GM12865 (cell line): ENCODE measurements around the gene MRPL44.

ENCODE experiments used
- DNase-seq: peaks from one replicate; pipeline ENCODE4 v3.0.0; 2010; ENCODE audit warnings: low read depth
- H3K4me3 ChIP-seq: 2 replicates; pipeline ENCODE4 v1.5.1; 2011; ENCODE audit warnings: mild to moderate bottlenecking, low read depth, low read length, control low read depth
- TF ChIP-seq, protein P1 (sequence below): IDR thresholded peaks from 2 replicates; pipeline ENCODE4 v1.5.1; 2011; ENCODE audit warnings: low read length, control low read depth, low read depth, inconsistent platforms; ENCODE audit not compliant: insufficient read depth; ENCODE audit errors: missing control alignments

The MRPL44 gene

DNA sequence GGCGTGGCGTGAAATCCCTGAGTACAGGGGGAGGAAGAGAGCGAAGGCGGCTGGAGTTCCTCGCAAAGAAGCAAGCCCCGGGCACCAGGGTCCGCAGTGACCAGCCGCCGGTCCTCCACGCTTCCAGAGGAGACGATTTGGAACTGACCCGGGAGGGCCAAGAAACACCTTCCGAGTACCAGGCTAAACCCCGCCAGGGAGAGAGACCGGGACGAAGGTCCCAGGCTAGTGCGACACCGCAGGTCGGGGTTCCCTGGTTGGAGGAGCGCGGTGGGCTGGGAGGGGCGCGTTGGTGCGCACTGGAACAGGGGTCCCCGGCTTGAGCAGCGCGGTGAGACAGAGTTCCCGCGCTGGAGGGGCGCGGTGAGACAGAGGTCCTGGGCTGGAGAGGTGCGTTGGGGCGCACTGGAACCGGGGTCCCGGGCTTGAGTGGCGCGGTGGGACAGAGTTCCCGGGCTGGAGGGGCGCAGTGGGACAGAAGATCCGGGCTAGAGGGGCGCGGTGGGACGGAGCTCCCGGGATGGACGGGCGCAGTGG, 13.0 kb upstream of the MRPL44 start:
- TF ChIP-seq, protein P1, sequence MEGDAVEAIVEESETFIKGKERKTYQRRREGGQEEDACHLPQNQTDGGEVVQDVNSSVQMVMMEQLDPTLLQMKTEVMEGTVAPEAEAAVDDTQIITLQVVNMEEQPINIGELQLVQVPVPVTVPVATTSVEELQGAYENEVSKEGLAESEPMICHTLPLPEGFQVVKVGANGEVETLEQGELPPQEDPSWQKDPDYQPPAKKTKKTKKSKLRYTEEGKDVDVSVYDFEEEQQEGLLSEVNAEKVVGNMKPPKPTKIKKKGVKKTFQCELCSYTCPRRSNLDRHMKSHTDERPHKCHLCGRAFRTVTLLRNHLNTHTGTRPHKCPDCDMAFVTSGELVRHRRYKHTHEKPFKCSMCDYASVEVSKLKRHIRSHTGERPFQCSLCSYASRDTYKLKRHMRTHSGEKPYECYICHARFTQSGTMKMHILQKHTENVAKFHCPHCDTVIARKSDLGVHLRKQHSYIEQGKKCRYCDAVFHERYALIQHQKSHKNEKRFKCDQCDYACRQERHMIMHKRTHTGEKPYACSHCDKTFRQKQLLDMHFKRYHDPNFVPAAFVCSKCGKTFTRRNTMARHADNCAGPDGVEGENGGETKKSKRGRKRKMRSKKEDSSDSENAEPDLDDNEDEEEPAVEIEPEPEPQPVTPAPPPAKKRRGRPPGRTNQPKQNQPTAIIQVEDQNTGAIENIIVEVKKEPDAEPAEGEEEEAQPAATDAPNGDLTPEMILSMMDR = no peak
- DNase-seq = peak; percentile 30
- H3K4me3 ChIP-seq = peak overlapping the region; percentile 81

DNA sequence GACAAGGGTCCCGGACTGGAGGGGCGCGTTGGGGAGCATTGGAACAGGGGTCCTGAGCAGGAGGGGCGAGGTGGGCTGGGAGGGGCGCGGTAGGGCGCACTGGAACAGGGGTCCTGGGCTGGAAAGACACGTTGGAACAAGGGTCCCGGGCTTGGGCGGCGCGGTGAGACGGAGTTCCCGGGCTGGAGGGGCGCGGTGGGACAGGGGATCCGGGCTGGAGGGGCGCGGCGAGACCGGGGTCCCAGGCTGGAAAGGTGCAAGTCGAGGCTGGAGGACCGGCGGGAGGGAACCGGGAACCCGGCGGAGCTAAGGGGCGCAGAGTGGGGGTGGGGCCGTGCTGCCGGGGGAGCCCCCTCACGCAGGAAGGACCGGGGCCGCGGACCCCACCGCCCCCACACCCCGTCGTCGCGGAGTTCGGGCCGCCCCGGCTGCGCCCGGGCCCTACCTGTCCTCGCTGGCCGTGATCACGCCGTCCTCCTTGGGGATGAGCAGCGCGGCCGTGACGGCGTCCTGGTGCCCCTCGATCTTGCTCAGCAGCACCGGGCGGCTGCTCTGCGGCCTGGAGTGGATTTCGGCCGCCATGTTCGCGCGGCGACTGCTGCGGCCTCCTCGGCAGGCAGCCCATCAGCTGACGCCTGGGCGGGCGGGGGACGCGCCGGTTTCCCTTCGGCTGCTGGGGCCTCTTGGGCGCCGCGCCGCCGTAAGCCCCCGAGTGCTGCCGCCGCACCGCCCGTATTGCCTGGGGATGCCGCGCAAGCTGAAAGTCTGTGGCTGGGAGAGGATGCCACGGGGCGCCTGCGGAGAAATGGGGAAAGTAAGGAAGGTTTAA, 12.3 kb upstream of the MRPL44 start, which contains the start of gene WDFY1:
WDFY1 (minus strand) TSS at position 633 of the 829 bp plus-strand sequence; CDS start at position 582, 51 bp downstream.
- H3K4me3 ChIP-seq = peak within 1 kb of the TSS; percentile 81
- TF ChIP-seq, protein P1 = no peak
- peak; percentile 93 for DNase-seq

DNA sequence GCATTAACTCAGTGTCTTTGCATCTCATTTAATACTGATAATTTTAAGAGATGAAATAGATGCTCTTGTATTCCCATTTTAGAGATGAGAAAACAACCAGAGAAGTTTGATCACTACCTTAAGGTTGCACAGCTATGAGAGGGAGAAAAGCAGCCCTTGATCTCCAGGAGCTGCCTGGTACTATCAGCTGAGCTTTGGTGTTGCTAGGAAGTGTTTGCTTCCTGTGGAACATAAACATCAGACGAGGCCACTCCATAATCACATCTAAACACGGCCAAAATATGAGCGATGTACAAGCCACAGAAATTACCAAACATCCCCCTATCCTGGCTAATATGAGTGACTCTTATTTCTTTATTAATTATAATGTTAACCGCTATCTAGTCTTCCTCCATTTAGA, 11.5 kb upstream of the MRPL44 start:
- peak overlapping the region; percentile 81 for H3K4me3 ChIP-seq
- TF ChIP-seq, protein P1 = no peak
- DNase-seq = no peak

DNA sequence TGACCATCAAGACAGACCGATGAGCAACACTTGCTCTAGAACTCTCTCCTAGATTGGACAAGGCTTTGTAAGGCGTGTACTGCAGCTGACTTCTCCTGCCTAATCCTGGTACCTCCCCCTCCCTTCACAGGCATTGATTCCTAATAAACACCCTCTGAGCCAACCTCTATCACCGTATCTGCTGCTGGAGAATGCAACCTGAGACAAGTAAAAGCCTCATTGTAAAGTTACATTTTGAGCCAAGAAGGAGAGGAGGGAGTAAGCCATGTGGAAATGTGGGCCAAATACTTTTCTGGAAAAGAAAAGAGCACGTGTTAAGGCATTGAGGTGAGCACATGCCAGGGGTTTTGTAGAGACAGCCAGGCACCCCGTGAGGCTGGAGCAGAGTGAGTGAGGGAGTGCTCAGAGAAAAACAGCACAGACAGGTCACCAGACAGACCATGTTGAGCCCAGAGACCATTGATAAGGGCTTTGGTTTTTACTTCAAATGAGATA, 9.5 kb upstream of the MRPL44 start:
- no peak overlapping the region for H3K4me3 ChIP-seq
- TF ChIP-seq, protein P1 = no peak
- DNase-seq = no peak

DNA sequence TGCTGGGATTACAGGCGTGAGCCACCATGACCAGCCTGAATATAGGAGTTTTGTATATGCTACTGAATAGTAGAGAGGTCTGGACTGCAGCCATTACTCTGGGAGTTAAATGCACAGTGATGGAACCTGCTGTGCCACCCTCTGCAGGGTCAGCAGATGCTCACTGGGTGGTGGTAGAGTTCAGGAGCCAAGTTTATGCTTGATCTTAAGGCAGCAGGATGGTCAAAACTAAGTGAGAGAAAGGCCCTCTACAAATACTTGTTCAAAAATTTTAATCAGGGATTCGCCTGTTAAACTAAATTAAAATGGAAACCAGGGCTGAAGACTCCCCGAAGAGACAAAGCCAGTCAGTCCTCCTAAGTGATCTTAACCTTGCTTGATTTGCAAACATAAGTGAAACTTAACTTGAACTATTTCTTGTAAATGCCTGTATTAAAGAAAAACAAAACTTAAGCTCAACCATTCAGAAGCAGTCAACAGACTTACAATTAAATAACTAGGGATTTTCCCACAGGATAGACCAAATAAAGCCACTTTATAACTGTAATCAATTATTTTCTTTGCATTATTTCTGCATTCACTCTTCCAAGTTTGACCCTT, 7.9 kb upstream of the MRPL44 start:
- peak; percentile 50 for DNase-seq
- no peak overlapping the region for H3K4me3 ChIP-seq
- TF ChIP-seq, protein P1 = no peak

DNA sequence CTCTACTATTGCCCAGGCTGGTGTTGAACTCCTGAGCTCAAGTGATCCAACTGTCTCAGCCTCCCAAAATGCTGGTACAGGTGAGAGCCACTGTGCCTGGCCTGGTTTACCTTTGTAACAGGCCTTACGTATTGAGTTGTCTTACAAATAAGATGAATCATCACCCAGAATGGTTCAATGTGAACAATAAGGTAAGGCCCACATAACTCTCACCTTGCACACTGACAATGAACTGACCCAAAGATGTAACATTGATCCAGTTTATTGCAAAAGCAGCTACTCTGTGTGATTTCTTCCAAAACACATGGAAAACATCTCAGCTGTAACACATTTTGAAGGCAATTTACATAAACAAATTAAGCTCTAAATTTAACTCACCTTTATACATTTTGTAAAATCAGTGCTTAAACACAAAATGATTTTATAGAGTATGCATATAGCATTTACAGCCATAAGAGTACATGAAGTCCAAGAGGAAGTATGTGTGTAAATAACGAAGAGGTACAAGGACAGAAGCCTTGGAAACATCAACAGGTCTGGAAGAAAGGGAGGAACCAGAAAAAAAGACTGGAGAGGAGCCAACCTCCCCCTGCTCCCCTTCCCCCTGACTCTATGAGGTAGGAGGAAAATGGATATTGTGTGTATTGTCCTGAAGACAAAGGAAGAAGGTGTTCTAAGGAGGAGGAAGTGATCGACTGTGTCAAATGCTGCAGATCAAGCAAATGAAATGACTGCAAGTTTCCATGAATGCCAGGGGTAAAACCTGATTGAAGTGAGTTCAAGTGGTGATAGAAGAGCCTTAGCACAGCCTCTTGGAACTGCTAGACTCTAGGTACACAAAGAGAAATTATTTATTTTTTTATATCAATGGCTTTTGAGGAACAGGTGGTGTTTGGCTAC, 6.6 kb upstream of the MRPL44 start:
- no peak for DNase-seq
- H3K4me3 ChIP-seq = no peak overlapping the region
- TF ChIP-seq, protein P1 = no peak
